Tibial nerve (tissue), 4 donors: ENCODE measurements around the gene GSTA4. TPM values are rescaled to one million over a fixed set of nuclear protein-coding genes. Genes with fewer than 3 reads are reported as not detected.
A peak's percentile ranks its signal among the peaks of the same experiment; 100 is the strongest.

Experiments used
- DNase-seq, 2 donors: peaks; one replicate each; pipeline ENCODE4 v3.0.0-alpha.2; 2019; ENCODE audit warnings: low spot score in 2 of 2
- H3K27ac ChIP-seq, 4 donors: fragments of 200-600 bp; sonication (generic) in 3 of 4; one replicate each; pipeline ENCODE4 v1.5.1; 2017 to 2019; ENCODE audit warnings: mild to moderate bottlenecking in 1 of 4
- H3K27me3 ChIP-seq, 2 donors: fragments of 200-600 bp; sonication (generic) in 1 of 2; one replicate each; pipeline versions ENCODE4 v1.5.1 to v1.6.0; 2017 to 2019
- H3K36me3 ChIP-seq, 3 donors: fragments of 200-600 bp; sonication (generic); one replicate each; pipeline ENCODE4 v1.5.1; 2018 to 2019
- H3K4me1 ChIP-seq, 4 donors: fragments of 200-600 bp; sonication (generic) in 3 of 4; one replicate each; pipeline ENCODE4 v1.5.1; 2017 to 2019
- H3K4me3 ChIP-seq, 4 donors: fragments of 200-600 bp; sonication (generic) in 3 of 4; one replicate each; pipeline ENCODE4 v1.5.1; 2017 to 2019; ENCODE audit warnings: mild to moderate bottlenecking in 1 of 4, moderate library complexity in 1 of 4
- H3K9me3 ChIP-seq, 4 donors: fragments of 200-600 bp; sonication (generic) in 3 of 4; one replicate each; pipeline ENCODE4 v1.5.1; 2017 to 2019
- EP300 ChIP-seq, 2 donors: sonication (generic); formaldehyde crosslinking; IDR thresholded peaks; one replicate each; pipeline ENCODE4 v1.6.1; 2017; ENCODE audit warnings: antibody characterized with exemption in 2 of 2, mild to moderate bottlenecking in 1 of 2
- POLR2A ChIP-seq, 2 donors: fragments of 450-650 bp; IDR thresholded peaks; one replicate each; pipeline ENCODE4 v1.6.1; 2017; ENCODE audit warnings: antibody characterized with exemption in 2 of 2, mild to moderate bottlenecking in 2 of 2, moderate library complexity in 2 of 2
- WGBS, 2 donors: methylation state at CpG; one replicate each; pipeline ENCODE4 v1.1.5; 2018; 5-methylcytosine and 5-hydroxymethylcytosine counted together
- total RNA-seq, 4 donors: library from RNA; depleted of rRNA; stranded (reverse); fragments of >200 nt; gene quantifications; one replicate each; pipeline ENCODE4 v1.1.0, GENCODE V29; 2016
- TF ChIP-seq, protein P1 (sequence below), 5 experiments: fragments of 200-600 bp in 3 of 5; fragments of 450-650 bp in 2 of 5; sonication (generic) in 3 of 5; IDR thresholded peaks; one replicate each; pipeline ENCODE4 v1.5.1; 2016 to 2019; ENCODE audit warnings: antibody characterized with exemption in 5 of 5, mild to moderate bottlenecking in 3 of 5, moderate library complexity in 2 of 5

Gene GSTA4
- total RNA-seq, 4 donors from 2014 or later = 24.3 to 34.7 (median 29.1) TPM

DNA sequence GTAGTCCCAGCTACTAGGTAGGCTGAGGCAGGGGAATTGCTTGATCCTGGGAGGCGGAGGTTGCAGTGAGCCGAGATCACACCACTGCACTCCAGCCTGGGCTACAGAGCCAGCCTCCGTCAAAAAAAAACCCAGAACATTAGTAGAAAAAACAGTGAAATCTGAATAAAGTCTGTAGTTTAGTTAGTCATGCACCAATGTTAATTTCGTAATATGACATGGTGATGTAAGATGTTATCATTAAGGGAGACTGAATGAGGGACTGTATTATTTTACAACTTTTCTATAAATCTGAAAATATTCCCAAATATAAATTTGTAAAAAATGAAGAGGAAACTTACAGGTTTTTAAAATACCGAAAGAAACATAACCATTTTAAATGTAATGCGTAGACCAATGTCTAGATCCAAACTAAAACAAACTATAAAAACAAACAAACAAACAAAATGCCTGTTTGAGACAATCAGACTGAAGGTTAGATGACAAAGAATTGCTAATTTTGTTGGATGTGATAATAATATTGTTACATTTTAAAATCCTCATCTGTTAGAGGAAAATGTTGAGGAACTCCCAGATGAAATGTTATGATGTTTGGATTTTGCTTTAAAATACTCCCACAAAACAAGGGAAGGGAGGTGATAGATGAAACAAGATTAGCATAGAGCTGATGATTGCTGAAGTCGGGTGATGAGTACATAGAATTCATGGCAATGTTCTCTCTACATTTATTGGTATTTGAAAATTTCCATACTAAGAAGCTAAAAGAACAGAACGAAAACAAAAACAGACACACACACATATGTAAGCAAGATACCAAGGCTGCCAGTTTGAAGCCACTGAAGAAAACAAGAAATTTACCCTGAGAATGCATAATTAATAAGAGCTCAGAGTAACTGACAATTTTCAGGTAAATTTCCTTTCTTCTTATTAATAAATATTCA is 1.8 kb downstream of the GSTA4 start:
- Histone ChIP-seq H3K36me3 (peaks cover 0 to 9% (median 0%) of the 10 kb centered on the region in 3 donors), H3K4me1 (peaks cover 0 to 28% (median 12%) of the 10 kb centered on the region in 4 donors), H3K27me3 (no peaks in the 10 kb centered on the region), H3K4me3 (peak overlapping the region; percentile 49 to 85 (median 62)), H3K27ac (peak overlapping the region; percentile 76 to 97 (median 87)), H3K9me3 (no peaks in the 10 kb centered on the region)
- no peak for DNase-seq
- TF ChIP-seq EP300 (IDR thresholded peaks at IDR 0.05) (no peak), POLR2A (IDR thresholded peaks at IDR 0.05) (no peak)
- TF ChIP-seq, protein P1, sequence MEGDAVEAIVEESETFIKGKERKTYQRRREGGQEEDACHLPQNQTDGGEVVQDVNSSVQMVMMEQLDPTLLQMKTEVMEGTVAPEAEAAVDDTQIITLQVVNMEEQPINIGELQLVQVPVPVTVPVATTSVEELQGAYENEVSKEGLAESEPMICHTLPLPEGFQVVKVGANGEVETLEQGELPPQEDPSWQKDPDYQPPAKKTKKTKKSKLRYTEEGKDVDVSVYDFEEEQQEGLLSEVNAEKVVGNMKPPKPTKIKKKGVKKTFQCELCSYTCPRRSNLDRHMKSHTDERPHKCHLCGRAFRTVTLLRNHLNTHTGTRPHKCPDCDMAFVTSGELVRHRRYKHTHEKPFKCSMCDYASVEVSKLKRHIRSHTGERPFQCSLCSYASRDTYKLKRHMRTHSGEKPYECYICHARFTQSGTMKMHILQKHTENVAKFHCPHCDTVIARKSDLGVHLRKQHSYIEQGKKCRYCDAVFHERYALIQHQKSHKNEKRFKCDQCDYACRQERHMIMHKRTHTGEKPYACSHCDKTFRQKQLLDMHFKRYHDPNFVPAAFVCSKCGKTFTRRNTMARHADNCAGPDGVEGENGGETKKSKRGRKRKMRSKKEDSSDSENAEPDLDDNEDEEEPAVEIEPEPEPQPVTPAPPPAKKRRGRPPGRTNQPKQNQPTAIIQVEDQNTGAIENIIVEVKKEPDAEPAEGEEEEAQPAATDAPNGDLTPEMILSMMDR (IDR thresholded peaks at IDR 0.05) = no peak
- WGBS, 2 donors = 50 to 54% methylated on average over 8 of the region's 8 CpGs

DNA sequence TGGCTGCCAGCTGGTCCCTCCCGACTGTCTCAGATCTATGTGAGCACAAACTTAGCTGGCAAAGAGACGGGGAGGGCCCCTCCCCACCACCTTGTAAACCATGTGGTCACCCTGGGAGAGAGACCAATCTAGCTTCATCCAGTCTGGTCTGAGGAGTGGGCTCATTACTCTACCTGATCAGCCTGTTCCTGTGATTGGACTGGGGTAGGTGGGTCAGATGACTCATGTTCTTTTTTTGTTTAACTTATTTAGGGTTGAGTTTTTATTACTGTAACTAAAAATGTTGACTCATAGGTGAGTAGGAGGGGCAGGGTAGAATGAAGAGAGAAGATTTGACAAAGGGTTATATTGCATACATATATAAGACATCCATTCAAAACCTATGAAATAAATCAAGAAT is 4.7 kb downstream of the GSTA4 start:
- Histone ChIP-seq H3K27me3 (no peaks in the 10 kb centered on the region), H3K27ac (no peak overlapping the region), H3K4me1 (peaks cover 0 to 17% (median 7%) of the 10 kb centered on the region in 4 donors), H3K4me3 (no peak overlapping the region), H3K9me3 (no peaks in the 10 kb centered on the region), H3K36me3 (peaks cover 0 to 28% (median 0%) of the 10 kb centered on the region in 3 donors)
- TF ChIP-seq EP300 (IDR thresholded peaks at IDR 0.05) (no peak), POLR2A (IDR thresholded peaks at IDR 0.05) (no peak)
- 95 to 97% methylated on average over 2 of the region's 2 CpGs for WGBS, 2 donors
- DNase-seq = no peak

DNA sequence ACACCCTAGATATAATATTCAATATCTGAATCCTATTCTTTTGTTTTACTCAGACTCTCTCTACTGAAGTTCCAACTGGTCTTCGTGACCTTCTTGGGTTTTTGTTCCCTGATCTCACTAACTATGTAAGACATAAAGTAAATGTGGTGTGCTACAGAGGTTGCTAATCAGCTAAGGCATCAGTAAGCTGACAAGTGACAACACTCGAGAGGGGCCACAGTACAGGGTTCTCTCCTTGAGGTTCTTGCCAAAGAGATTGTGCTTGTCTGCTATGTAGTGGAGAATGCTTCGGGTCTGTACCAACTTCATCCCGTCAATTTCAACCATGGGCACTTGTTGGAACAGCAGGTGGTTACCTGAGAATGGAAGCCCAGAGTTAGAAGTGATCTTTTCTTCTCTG is 9.9 kb downstream of the GSTA4 start:
- Histone ChIP-seq H3K36me3 (peaks cover 0 to 76% (median 0%) of the 10 kb centered on the region in 3 donors), H3K9me3 (no peaks in the 10 kb centered on the region), H3K27ac (no peak overlapping the region), H3K4me3 (no peak overlapping the region), H3K4me1 (no peaks in the 10 kb centered on the region), H3K27me3 (no peaks in the 10 kb centered on the region)
- TF ChIP-seq POLR2A (IDR thresholded peaks at IDR 0.05) = no peak
- no peak for TF ChIP-seq EP300 (IDR thresholded peaks at IDR 0.05)
- TF ChIP-seq, protein P1 (IDR thresholded peaks at IDR 0.05) = no peak
- no peak for DNase-seq
- WGBS, 2 donors = 94% methylated on average over 4 of the region's 4 CpGs

DNA sequence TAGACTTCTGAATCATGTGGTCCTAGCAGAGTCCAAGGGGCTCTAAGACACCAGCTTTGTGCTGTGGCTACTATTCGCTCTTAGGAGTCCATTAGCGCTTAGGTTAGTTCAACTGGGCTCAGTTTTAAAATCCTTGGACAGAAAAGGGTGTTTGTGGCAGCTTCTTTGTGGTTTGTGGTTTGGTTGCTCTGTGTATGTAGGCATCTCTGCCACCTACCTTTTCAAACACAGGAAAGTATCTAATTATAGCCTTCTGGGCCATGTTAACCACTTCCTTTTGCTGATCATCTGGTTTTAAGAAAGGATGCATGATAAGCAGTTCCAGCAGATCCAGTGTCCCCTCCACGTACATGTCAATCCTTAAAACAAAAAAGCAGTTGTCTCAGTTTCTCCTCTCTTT is 10.8 kb downstream of the GSTA4 start:
- H3K27ac ChIP-seq = no peak overlapping the region
- H3K4me3 ChIP-seq = no peak overlapping the region
- TF ChIP-seq, protein P1 (IDR thresholded peaks at IDR 0.05) = no peak
- no peak for TF ChIP-seq POLR2A (IDR thresholded peaks at IDR 0.05)
- no peak for TF ChIP-seq EP300 (IDR thresholded peaks at IDR 0.05)
- H3K27me3 ChIP-seq = no peaks in the 10 kb centered on the region
- no peak for DNase-seq
- peaks cover 0 to 70% (median 0%) of the 10 kb centered on the region in 3 donors for H3K36me3 ChIP-seq
- H3K9me3 ChIP-seq = no peaks in the 10 kb centered on the region
- WGBS, 2 donors = 82 to 87% methylated on average over 3 of the region's 3 CpGs
- H3K4me1 ChIP-seq = no peaks in the 10 kb centered on the region

DNA sequence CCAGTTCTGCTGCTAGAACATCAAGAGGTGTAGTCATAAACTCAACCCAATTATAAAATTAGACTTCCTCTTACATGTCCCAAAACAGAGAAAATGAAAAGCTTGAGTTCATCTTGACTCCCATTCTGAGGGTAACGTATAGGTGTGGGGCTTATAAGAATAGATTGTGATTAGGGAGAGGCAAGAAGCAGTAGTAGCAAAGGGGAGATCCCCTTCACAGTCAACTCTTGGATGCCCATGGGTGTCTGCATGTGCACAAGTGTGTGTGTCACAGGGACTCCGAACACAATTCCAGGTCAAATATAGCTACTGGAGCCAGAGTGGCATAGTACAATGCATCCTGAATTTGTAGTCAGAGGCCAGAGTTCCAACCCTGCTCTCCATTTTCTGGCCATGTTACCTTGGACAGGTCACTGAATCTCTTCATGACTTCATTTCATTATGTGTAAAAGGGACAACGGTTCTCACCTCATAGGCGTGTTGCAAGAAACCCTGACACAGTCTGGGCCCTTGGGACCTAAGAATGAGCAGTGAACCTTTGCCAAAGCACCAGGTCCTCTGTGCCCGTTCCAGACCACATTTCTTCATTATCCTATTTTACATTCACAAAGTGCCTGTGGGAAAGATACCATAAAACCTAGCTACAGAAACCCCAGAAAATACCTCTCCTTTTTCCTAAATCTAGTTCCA is 11.8 kb downstream of the GSTA4 start:
- no peaks in the 10 kb centered on the region for H3K4me1 ChIP-seq

More for the DNA sequence above, 11.8 kb downstream of the GSTA4 start:
- no peaks in the 10 kb centered on the region for H3K27me3 ChIP-seq
- H3K9me3 ChIP-seq = no peaks in the 10 kb centered on the region
- H3K36me3 ChIP-seq = peaks cover 0 to 69% (median 0%) of the 10 kb centered on the region in 3 donors
- H3K4me3 ChIP-seq = no peak overlapping the region
- no peak overlapping the region for H3K27ac ChIP-seq
- no peak for DNase-seq
- 90 to 93% methylated on average over 5 of the region's 5 CpGs for WGBS, 2 donors
- TF ChIP-seq POLR2A (IDR thresholded peaks at IDR 0.05) (no peak), EP300 (IDR thresholded peaks at IDR 0.05) (no peak)
- TF ChIP-seq, protein P1 (IDR thresholded peaks at IDR 0.05) = no peak
